Renal cortical epithelial cell (primary cell): Measurements from ENCODE around the gene C3orf22. TPM values are rescaled to one million over a fixed set of nuclear protein-coding genes. Genes with fewer than 3 reads are reported as not detected.

ENCODE experiments used
- DNase-seq: peaks from one replicate; pipeline ENCODE4 v3.0.0-alpha.2; 2011; ENCODE audit warnings: low read depth
- total RNA-seq: library from RNA; depleted of rRNA; stranded (reverse); fragments of >200 nt; gene quantifications from 2 replicates; pipeline ENCODE4 v1.2.3, GENCODE V29; 2014

Gene C3orf22
- total RNA-seq, 1 donor from 2014 or later = not detected

GRCh38 chr3:126514161-126514560 is 44.6 kb downstream of the C3orf22 start:
- no peak for DNase-seq

GRCh38 chr3:126512916-126513650 is 45.6 kb downstream of the C3orf22 start:
- DNase-seq = no peak

DNA sequence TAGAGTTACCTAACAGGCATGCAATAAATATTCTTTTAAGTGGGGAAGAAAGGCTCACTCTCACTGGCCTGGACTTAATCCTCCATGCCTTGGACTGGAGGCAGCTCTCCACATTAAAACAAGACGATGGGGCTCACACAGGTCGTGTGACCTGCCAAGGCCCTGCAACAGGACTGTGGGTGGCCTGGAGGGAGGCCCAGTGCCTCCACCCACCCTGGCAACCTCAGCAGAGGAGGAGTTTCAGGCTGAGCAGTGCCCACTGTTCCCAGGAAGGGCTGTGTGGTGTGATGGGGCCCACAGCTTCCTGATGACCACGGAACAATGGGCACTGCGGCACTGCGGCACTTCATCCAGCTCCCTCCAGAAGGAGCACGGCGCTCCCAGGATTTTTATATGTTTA is 46.7 kb downstream of the C3orf22 start:
- no peak for DNase-seq

DNA sequence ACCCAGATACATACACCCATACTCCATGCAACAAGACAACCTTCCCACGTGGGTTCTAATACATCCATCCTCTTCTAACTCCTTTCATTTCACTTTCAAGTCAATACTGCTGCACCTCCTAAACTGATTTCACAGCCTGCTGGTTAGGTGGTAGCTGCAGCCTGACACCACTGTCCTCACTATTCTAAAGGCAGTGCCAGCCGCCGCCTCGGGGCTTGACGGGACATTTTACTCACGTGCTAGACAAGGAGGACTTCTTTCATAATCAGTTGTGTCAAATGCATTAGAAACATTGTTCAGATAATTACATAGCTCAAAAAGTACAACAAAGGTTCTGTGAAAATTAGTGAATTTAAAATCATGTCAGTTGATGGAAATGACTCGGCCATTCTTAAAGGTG is 47.4 kb downstream of the C3orf22 start:
- no peak for DNase-seq

DNA sequence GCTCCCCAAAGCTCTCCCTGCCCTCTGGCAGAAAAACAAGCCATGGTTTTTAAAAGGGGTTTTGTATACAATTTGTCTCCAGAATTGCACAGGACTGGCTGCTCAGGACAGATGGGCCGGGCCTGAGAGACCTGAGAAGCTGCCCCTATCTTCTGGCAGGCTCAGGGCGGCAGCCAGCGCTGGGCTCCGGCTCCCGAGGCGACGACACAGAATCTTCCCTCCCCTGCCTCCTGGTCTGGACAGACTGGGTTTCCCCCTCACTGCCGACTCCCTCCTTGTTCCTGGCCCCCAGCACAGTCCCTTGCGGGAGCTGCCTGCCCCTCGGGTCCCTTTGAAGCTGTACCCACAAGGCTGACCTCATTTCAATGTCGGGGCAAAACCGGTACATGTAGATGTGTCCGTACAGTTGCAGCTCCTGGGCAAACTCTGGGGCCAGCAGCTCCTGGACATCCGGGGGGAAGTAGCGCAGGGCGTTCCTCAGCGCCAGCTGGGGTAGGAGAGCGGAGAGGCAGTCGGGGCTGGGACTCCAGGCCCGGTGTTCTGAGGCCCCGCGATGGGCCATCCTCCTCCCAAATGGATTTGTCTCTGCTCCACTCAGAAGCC is 48.3 kb downstream of the C3orf22 start:
- no peak for DNase-seq

DNA sequence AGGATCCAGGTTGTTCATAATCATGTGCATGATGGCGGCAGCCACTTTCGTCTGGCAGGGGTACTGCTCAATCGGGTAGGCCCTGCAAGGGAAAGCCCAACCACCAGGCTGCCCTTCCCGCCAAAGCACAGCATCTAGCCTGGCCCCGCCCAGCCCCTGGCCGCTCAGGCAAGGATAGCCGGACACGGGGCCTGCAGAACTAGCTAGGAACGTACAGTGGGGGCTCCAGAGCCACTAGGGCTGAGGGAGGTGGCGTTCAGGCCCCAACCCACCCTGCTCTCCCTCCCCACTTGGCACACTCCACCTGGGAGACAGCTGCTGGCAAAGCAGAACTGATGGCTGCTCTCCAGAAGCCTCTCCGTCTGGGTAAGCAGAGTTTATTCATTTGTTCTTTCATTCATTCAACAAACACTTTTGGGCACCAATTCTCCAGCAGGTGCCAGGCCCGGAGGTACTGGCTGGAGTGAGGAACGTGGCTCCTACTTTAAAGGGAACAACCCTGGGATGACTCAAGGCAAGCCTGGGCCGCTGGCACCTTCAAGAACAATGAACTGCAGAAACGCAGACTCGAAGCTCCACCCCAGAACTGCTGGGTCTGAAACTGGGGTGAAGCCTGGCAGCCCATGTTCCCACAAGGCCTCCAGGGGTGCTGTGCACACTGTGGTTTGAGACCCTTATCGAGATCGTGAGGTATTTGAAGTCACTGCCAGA is 49.0 kb downstream of the C3orf22 start:
- DNase-seq = no peak

DNA sequence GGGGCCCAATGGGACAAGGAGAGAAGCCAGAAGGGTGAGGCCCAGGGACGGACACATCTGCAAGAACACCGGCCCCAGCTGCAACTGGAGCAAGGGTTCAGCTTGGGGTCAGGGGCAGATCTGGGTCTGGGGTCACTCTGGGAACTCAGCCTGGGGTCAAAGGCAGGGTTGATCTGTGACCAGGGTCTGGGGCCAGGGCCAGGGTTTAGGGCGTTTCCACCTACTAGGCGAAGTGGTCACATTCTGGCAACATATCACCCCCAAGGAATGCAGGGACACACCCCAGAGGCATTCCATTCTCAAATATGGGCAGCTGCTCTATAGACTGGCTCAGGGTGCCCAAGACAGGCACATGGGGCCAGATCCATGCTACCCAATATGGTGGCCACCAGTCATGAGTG is 50.2 kb downstream of the C3orf22 start:
- DNase-seq = peak; percentile 4

- DNase-seq = no peak
Observed at GRCh38 chr3:126507886-126508285, 50.8 kb downstream of the C3orf22 start.

GRCh38 chr3:126503701-126504100 is 55.0 kb downstream of the C3orf22 start:
- DNase-seq = no peak

DNA sequence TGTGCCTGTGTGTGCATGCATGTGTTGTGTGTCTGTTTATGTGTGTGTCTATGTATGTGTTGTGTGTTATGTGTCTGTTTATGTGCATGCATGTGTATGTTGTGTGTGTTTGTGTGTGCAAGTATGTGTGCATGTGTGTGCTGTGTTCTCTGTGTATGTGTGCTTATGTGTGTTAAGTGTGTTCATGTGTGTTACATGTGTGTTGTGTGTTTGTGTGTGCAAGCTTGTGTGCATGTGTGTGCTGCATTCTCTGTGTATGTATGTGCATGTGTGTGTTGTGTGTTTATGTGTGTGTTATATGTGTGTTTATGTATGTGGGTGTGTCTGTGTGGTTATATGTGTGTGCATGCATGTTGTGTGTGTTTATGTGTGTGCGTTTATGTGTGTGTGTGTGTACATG is 56.1 kb downstream of the C3orf22 start:
- no peak for DNase-seq

DNA sequence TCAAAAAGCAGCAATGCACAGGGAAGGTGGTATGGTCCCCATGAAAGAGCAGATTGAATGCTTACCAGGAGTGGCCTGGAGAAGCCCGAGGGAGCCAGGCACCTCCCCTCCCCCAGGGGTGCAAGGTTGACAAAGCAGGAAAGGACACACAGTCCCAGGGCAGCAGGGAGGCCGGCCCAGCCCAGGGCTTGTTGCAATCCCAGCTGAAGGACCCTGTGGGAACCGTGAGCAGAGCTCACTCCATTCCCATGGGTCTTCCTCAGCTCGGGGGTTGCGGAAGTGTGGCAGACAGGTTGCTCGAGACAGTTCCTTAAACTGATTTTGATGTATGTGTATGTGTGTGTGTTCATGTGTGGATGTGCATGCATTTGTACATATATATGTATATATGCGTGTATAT is 57.0 kb downstream of the C3orf22 start:
- DNase-seq = no peak

DNA sequence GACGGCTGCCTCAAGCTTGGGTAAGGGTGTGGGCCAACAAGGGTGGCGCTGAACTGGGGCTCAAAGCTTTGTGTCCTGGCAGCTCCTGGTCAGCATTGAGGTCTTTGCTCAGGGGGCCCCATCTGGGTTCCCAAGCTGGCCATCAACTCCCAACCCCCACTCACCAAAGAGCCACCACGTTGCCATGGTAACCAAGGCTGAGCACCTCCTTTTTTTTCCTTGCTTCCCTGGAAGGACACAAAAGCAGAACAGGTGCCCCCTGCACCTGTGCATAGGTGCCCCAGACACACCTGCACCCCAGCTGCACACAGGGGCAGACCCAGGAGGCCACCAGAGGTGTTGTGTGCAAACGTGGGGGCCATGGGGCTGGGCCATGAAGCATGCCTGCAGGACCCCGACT is 57.7 kb downstream of the C3orf22 start:
- DNase-seq = no peak

DNA sequence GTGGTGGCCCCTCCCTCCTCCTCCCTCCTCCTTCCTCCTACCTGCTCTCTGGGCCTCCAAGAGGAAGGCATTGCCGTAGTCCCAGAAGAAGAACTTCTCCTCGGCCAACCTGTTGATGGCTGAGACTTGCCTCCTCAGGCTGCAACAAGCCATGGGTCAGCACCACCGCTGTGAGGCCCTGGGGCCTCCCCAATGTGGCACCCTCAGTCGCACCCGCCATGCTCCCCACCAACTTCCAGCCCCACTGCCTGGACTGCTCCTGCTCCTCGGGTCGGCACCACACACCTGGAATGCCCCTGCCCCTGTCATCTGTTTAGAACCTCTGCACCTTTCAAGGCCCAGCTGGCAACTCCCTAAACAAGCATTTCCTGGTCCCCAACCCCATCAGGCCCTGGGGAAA is 58.7 kb downstream of the C3orf22 start:
- DNase-seq = no peak

Other genes starting within 250 kb of the C3orf22 start
- gene KLF15, start 201.5 kb downstream of the C3orf22 start, total RNA-seq = under 0.01 and 0.50 TPM in 2 replicates
- gene CFAP100, start 164.0 kb downstream of the C3orf22 start, total RNA-seq = not detected in 2 replicates
- gene ZXDC, start 83.0 kb downstream of the C3orf22 start, total RNA-seq = 15.5 and 29.5 TPM in 2 replicates
- gene UROC1, start 41.2 kb downstream of the C3orf22 start, total RNA-seq = not detected in 2 replicates
- 0.10 TPM in 1 of 2 replicates, not detected in the other for gene CHST13, start 34.8 kb downstream of the C3orf22 start, total RNA-seq
- 9.5 and 11.5 TPM in 2 replicates for gene TXNRD3, start 96.2 kb upstream of the C3orf22 start, total RNA-seq
- gene CHCHD6, start 145.3 kb upstream of the C3orf22 start, total RNA-seq = 8.3 and 12.6 TPM in 2 replicates